HepG2 (cell line): ENCODE results near the gene INO80B. TPM values are rescaled to one million over a fixed set of nuclear protein-coding genes. Genes with fewer than 3 reads are reported as not detected.
A peak's percentile ranks its signal among the peaks of the same experiment; 100 is the strongest.

Experiments
- ATAC-seq: fragments of 200-7000 bp; cut with Tn5 transposase; 3 replicates; pipeline ENCODE4 v1.9.1; 2020; ENCODE audit warnings: mild to moderate bottlenecking, moderate library complexity
- BruUV-seq: library from RNA; stranded (reverse); fragments of 400-500 nt; replicated peaks from 2 replicates; lab custom pipeline; 2021; lab: Mats Ljungman, UMichigan
- CTCF ChIA-PET: fragments of 300-600 bp; formaldehyde crosslinking; extraction: SDS; loops from one replicate; lab custom pipeline; 2021; ENCODE audit warnings: low total read pairs, inconsistent platforms, low intra/inter-chr PET ratio; lab: Yijun Ruan, JAX
- POLR2A ChIA-PET: fragments of 350-600 bp; sonication (Branson Sonifier 250); formaldehyde crosslinking; loops from one replicate; lab custom pipeline; 2020; ENCODE audit warnings: antibody characterized with exemption, inconsistent platforms; lab: Yijun Ruan, JAX
- DNase-seq: peaks from one replicate; pipeline ENCODE4 v3.0.0-alpha.2; 2015; ENCODE audit warnings: low spot score
- FAIRE-seq: peaks from 3 replicates; lab custom pipeline; 2011; peaks lifted over from hg19 to GRCh38; lab: Jason Lieb, UNC
- H2AFZ ChIP-seq: one replicate; pipeline ENCODE4 v1.6.1; 2011; ENCODE audit warnings: low read length, inconsistent platforms
- H3K27ac ChIP-seq: fragments of 300-600 bp; 3 replicates; pipeline ENCODE4 v1.8.0; 2011; ENCODE audit warnings: mixed run types, mild to moderate bottlenecking, mixed read lengths, low read length, inconsistent platforms; ENCODE audit not compliant: insufficient read depth; ENCODE audit errors: extremely low read length
- H3K27me3 ChIP-seq, 2 experiments: fragments of 200-600 bp in 1 of 2; 2 replicates in 1 of 2; 3 replicates in 1 of 2; pipeline versions ENCODE4 v1.6.0 to v1.8.0; 2011; ENCODE audit warnings: low read length in 2 of 2, mild to moderate bottlenecking in 2 of 2, moderate library complexity in 2 of 2, inconsistent platforms in 1 of 2; ENCODE audit not compliant: insufficient read depth in 2 of 2, control insufficient read depth in 1 of 2
- H3K36me3 ChIP-seq, 2 experiments: fragments of 200-600 bp in 1 of 2; replicated peaks in 1 of 2; 2 replicates in 1 of 2; 3 replicates in 1 of 2; pipeline versions ENCODE4 v1.5.1 to v1.8.0; 2011; ENCODE audit warnings: low read length in 2 of 2, inconsistent platforms in 1 of 2; ENCODE audit not compliant: insufficient read depth in 2 of 2, control insufficient read depth in 1 of 2
- H3K4me1 ChIP-seq: 2 replicates; pipeline ENCODE4 v1.5.1; 2012; ENCODE audit warnings: low read length, inconsistent platforms; ENCODE audit not compliant: insufficient read depth
- H3K4me2 ChIP-seq: 2 replicates; pipeline ENCODE4 v1.6.0; 2011; ENCODE audit warnings: low read depth, low read length, inconsistent platforms
- H3K4me3 ChIP-seq, 3 experiments: fragments of 200-600 bp in 1 of 3; sonication (generic), shearing (Covaris generic) in 1 of 3; replicated peaks in 1 of 3; 2 replicates each; pipeline ENCODE4 v1.5.1; 2011 to 2016; ENCODE audit warnings: low read length in 3 of 3, inconsistent platforms in 2 of 3, low read depth in 2 of 3, mild to moderate bottlenecking in 2 of 3, control low read depth in 1 of 3, mixed read lengths in 1 of 3; ENCODE audit not compliant: insufficient read depth in 1 of 3
- H3K79me2 ChIP-seq: one replicate; pipeline ENCODE4 v1.6.1; 2011; ENCODE audit warnings: low read length, inconsistent platforms; ENCODE audit not compliant: insufficient read depth
- H3K9ac ChIP-seq: 2 replicates; pipeline ENCODE4 v1.6.0; 2011; ENCODE audit warnings: mild to moderate bottlenecking, low read depth, low read length, inconsistent platforms; ENCODE audit not compliant: insufficient read depth
- H3K9me3 ChIP-seq: 2 replicates; pipeline ENCODE4 v1.5.1; 2012; ENCODE audit warnings: mild to moderate bottlenecking, low read length
- H4K20me1 ChIP-seq: 2 replicates; pipeline ENCODE4 v1.6.0; 2011; ENCODE audit warnings: inconsistent platforms, mild to moderate bottlenecking, low read length, moderate library complexity; ENCODE audit not compliant: insufficient read depth
- CENPBD1 ChIP-seq: sonication (generic); formaldehyde crosslinking; IDR thresholded peaks from 2 replicates; pipeline ENCODE4 v1.8.0; 2022; ENCODE audit warnings: missing genetic modification reagents, low read depth, mild to moderate bottlenecking, borderline replicate concordance
- RAD21 ChIP-seq: fragments of 450-650 bp; formaldehyde crosslinking; IDR thresholded peaks from 2 replicates; pipeline ENCODE4 v1.5.0; 2020; ENCODE audit warnings: mild to moderate bottlenecking
- SNAPC2 ChIP-seq: sonication (generic); formaldehyde crosslinking; IDR thresholded peaks from 2 replicates; pipeline ENCODE4 v1.8.1; 2022; ENCODE audit warnings: mild to moderate bottlenecking, missing genetic modification reagents
- STAT6 ChIP-seq: sonication (generic); formaldehyde crosslinking; IDR thresholded peaks from 2 replicates; pipeline ENCODE4 v1.4.0; 2020; ENCODE audit warnings: missing genetic modification reagents, mild to moderate bottlenecking, borderline replicate concordance
- ZBTB37 ChIP-seq: sonication (generic); formaldehyde crosslinking; IDR thresholded peaks from 2 replicates; pipeline ENCODE4 v1.4.0; 2020; ENCODE audit warnings: mild to moderate bottlenecking, missing genetic modification reagents
- ZNF431 ChIP-seq: sonication (generic); formaldehyde crosslinking; IDR thresholded peaks from 2 replicates; pipeline ENCODE4 v1.9.0; 2022; ENCODE audit warnings: missing genetic modification reagents, low read depth, mild to moderate bottlenecking, borderline replicate concordance
- ZNF576 ChIP-seq: sonication (generic); formaldehyde crosslinking; IDR thresholded peaks from 2 replicates; pipeline ENCODE4 v1.4.0; 2020; ENCODE audit warnings: mild to moderate bottlenecking, missing genetic modification reagents
- ZNF616 ChIP-seq: sonication (generic); formaldehyde crosslinking; IDR thresholded peaks from 2 replicates; pipeline ENCODE4 v1.5.0; 2020; ENCODE audit warnings: low read depth, mild to moderate bottlenecking, missing genetic modification reagents
- ZNF678 ChIP-seq: sonication (generic); formaldehyde crosslinking; IDR thresholded peaks from 2 replicates; pipeline ENCODE4 v1.4.0; 2020; ENCODE audit warnings: mild to moderate bottlenecking, missing genetic modification reagents
- ZNF749 ChIP-seq: sonication (generic); formaldehyde crosslinking; IDR thresholded peaks from 2 replicates; pipeline ENCODE4 v1.8.0; 2022; ENCODE audit warnings: mild to moderate bottlenecking, missing genetic modification reagents, moderate library complexity, borderline replicate concordance
- ZXDC ChIP-seq: sonication (generic); formaldehyde crosslinking; IDR thresholded peaks from 2 replicates; pipeline ENCODE4 v1.5.0; 2020; ENCODE audit warnings: mild to moderate bottlenecking, missing genetic modification reagents
- WGBS: methylation state at CpG from one replicate; pipeline ENCODE4 v1.1.6; 2017; ENCODE audit warnings: low lambda C conversion rate; 5-methylcytosine and 5-hydroxymethylcytosine counted together
- in situ Hi-C: cut with HindIII; loops from 2 replicates; pipeline ENCODE4 v1.10.0; 2017; ENCODE audit warnings: low pct_unique_long_range_greater_than_20kb; ENCODE audit not compliant: extremely low pct_ligation_motif_present
- intact Hi-C: fragments of 100-400 bp; cut with micrococcal nuclease; formaldehyde crosslinking; loops from one replicate; pipeline ENCODE4 v1.10.0; 2022; ENCODE audit not compliant: unreplicated experiment
- polyA plus RNA-seq, 8 experiments: library from polyadenylated mRNA; depleted of rRNA in 3 of 8; stranded (reverse) in 7 of 8; unstranded in 1 of 8; fragments of >200 nt; fragmentation: Illumina TruSeq in 4 of 8; extraction: Trizol in 4 of 8; gene quantifications; 2 replicates each; pipeline versions ENCODE4 v1.2.1 to v1.2.3, GENCODE V29; 2011 to 2016; ENCODE audit warnings: low read depth in 4 of 8, missing spikeins in 1 of 8, mixed read lengths in 1 of 8; ENCODE audit not compliant: insufficient read depth in 1 of 8
- total RNA-seq, 5 experiments: library from RNA; depleted of rRNA; stranded (reverse); fragments of >200 nt; fragmentation: Illumina TruSeq; extraction: Trizol; gene quantifications; 2 replicates each; pipeline ENCODE4 v1.2.3, GENCODE V29; 2016; ENCODE audit warnings: low read depth in 1 of 5

INO80B gene
- total and polyA plus RNA-seq, 2 of the 13 experiments (the other 11 are each of a cell fraction or from before 2014, with no cell fraction given) = 6.2 to 14.5 TPM

- CTCF ChIA-PET = no interaction called here
- peak; percentile 96 for FAIRE-seq
- POLR2A ChIA-PET = interaction anchor here (0.6 to 9.5 kb wide), 26 partner anchors 9 to 309 kb away, joined by 3 to 272 read pairs (median 7); partner anchors contain the start of genes AUP1, C2orf81, CCDC142 and DQX1
- TF ChIP-seq RAD21 (CRISPR knock-in tag) (peak; percentile 48; the same call in 1 of the 2 replicates), ZNF431 (no peak), ZNF749 (CRISPR knock-in tag) (no peak), ZNF678 (peak; percentile 91), CENPBD1 (CRISPR knock-in tag) (no peak), SNAPC2 (CRISPR knock-in tag) (no peak; the same call in 1 of the 2 replicates), ZNF616 (CRISPR knock-in tag) (peak; percentile 63; the same call in 1 of the 2 replicates), STAT6 (peak; percentile 87; the same call in 1 of the 2 replicates), ZNF576 (CRISPR knock-in tag) (no peak), ZBTB37 (CRISPR knock-in tag) (no peak), ZXDC (no peak)
These were observed 25.1 kb upstream of the INO80B start for GRCh38 chr2:74429487-74430451.

More at GRCh38 chr2:74429487-74430451, 25.1 kb upstream of the INO80B start:
- Histone ChIP-seq H2AFZ (no peak overlapping the region), H3K36me3 (peaks cover 43 to 77% of the 10 kb centered on the region in 2 experiments), H4K20me1 (peaks cover 21% of the 10 kb centered on the region; the same call in 1 of the 2 replicates), H3K27ac (peak overlapping the region; percentile 80), H3K4me1 (peaks cover 79% of the 10 kb centered on the region), H3K9ac (peak overlapping the region; percentile 51), H3K4me3 (peak overlapping the region in 1 of 3 experiments; percentile 41; a peak in 2 of 6 replicates), H3K27me3 (no peaks in the 10 kb centered on the region), H3K4me2 (peak overlapping the region; percentile 67), H3K9me3 (no peaks in the 10 kb centered on the region), H3K79me2 (peaks cover 20% of the 10 kb centered on the region)
- intact Hi-C loops = loop anchor here (1.0 kb wide), 1 partner anchor 11 kb away; no protein-coding TSS in a partner anchor
- ATAC-seq (peak; percentile 79), DNase-seq (peak; percentile 95)
- WGBS = 22% methylated on average over 17 of the region's 18 CpGs
- in situ Hi-C loops = no loop called here
- no TSS peak for BruUV-seq
